Kidney tubule cell (primary cell): Measurements from ENCODE around the gene MPST.

Experiments
- DNase-seq: peaks from one replicate; pipeline ENCODE4 v3.0.0-alpha.2; 2018; ENCODE audit warnings: low spot score

MPST gene

DNA sequence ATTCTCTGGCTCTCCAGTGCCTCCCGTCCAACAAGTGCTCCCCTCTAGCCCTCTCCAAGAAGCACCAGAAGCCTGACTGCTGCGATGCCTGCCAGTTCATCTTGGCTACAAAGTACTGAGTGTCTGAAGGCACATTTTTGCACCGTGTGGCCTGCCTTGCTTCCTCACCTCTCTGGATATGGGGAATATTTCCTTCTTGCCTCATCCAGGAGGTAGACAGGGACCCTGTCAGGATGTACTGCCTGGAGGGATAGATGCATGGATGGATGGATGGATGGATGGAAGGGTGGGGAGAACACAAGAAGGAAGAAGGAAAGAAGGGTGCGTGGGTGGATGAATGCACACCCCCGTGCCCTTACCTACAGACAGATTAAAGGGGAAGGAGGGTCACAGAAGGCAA lies 59.6 kb downstream of the MPST start:
- no peak for DNase-seq
